Measurements from ENCODE around the gene ABHD4. TPM values are rescaled to one million over a fixed set of nuclear protein-coding genes. Genes with fewer than 3 reads are reported as not detected.

Gene ABHD4
- total RNA-seq, 1 experiment from 2014 or later: 9.1 TPM

- no peak overlapping the region for H3K27ac ChIP-seq (ENCODE audit: low read length)
- H4K20me1 ChIP-seq (ENCODE audit: low read length): no peaks in the 10 kb centered on the region
- CTCF ChIA-PET: interaction anchor here (0.7 to 1.2 kb wide), 2 partner anchors 30 to 86 kb away, joined by 3 to 6 read pairs; no protein-coding TSS in a partner anchor
- intact Hi-C loops (cut with micrococcal nuclease): no loop called here
- no peak overlapping the region for H3K4me3 ChIP-seq (ENCODE audit: low read length)
- no peaks in the 10 kb centered on the region for H3K27me3 ChIP-seq (ENCODE audit: low read length)
- no peaks in the 10 kb centered on the region for H3F3A ChIP-seq (ENCODE audit: low read length, unreplicated experiment)
- H3K4me1 ChIP-seq (ENCODE audit: insufficient read depth, low read length): no peaks in the 10 kb centered on the region
- no peak overlapping the region for H3K9ac ChIP-seq (ENCODE audit: low read length)
- POLR2A ChIA-PET (ENCODE audit: unreplicated experiment): interaction anchor here (0.7 kb wide), 1 partner anchor 178 kb away, joined by 3 read pairs; no protein-coding TSS in a partner anchor
- DNase-seq: no peak
- no peaks in the 10 kb centered on the region for H3K9me2 ChIP-seq (replicated peaks; ENCODE audit: low read length)
- H3K9me3 ChIP-seq (ENCODE audit: low read length): no peaks in the 10 kb centered on the region
- H3K36me3 ChIP-seq (ENCODE audit: low read depth, low read length): peaks cover 45% of the 10 kb centered on the region
- no TSS peak for BruUV-seq (replicated peaks)
- H3K79me2 ChIP-seq (ENCODE audit: low read length): peaks cover 29% of the 10 kb centered on the region
- TF ChIP-seq EZH2phosphoT487 (IDR thresholded peaks at IDR 0.05; ENCODE audit: borderline replicate concordance, low read length): no peak
- TF ChIP-seq, protein P1, sequence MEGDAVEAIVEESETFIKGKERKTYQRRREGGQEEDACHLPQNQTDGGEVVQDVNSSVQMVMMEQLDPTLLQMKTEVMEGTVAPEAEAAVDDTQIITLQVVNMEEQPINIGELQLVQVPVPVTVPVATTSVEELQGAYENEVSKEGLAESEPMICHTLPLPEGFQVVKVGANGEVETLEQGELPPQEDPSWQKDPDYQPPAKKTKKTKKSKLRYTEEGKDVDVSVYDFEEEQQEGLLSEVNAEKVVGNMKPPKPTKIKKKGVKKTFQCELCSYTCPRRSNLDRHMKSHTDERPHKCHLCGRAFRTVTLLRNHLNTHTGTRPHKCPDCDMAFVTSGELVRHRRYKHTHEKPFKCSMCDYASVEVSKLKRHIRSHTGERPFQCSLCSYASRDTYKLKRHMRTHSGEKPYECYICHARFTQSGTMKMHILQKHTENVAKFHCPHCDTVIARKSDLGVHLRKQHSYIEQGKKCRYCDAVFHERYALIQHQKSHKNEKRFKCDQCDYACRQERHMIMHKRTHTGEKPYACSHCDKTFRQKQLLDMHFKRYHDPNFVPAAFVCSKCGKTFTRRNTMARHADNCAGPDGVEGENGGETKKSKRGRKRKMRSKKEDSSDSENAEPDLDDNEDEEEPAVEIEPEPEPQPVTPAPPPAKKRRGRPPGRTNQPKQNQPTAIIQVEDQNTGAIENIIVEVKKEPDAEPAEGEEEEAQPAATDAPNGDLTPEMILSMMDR (conservative IDR thresholded peaks at IDR 0.05; ENCODE audit: low read depth, low read length): no peak
- H2AFZ ChIP-seq (ENCODE audit: low read length): no peak overlapping the region
- peak; percentile 43 for ATAC-seq
- H3K4me2 ChIP-seq (ENCODE audit: low read length): no peak overlapping the region
Observed at GRCh38 chr14:22567437-22567836, 30.7 kb upstream of the ABHD4 start.

- H3K4me3 ChIP-seq (ENCODE audit: low read length): no peak overlapping the region
- H3K27me3 ChIP-seq (ENCODE audit: low read length): no peaks in the 10 kb centered on the region
- no peak overlapping the region for H3K9ac ChIP-seq (ENCODE audit: low read length)
- BruUV-seq (replicated peaks): no TSS peak
- H3F3A ChIP-seq (ENCODE audit: low read length, unreplicated experiment): no peaks in the 10 kb centered on the region
- H3K27ac ChIP-seq (ENCODE audit: low read length): no peak overlapping the region
- no peak overlapping the region for H3K4me2 ChIP-seq (ENCODE audit: low read length)
- POLR2A ChIA-PET (ENCODE audit: unreplicated experiment): no interaction called here
- no peak overlapping the region for H2AFZ ChIP-seq (ENCODE audit: low read length)
- DNase-seq (no peak), ATAC-seq (no peak)
- no peaks in the 10 kb centered on the region for H3K9me3 ChIP-seq (ENCODE audit: low read length)
- no peak for TF ChIP-seq EZH2 (IDR thresholded peaks at IDR 0.05; ENCODE audit: low read length, unreplicated experiment)
- no peak for TF ChIP-seq EZH2phosphoT487 (IDR thresholded peaks at IDR 0.05; ENCODE audit: borderline replicate concordance, low read length)
- TF ChIP-seq, protein P1 (conservative IDR thresholded peaks at IDR 0.05; ENCODE audit: low read depth, low read length): no peak
- H4K20me1 ChIP-seq (ENCODE audit: low read length): no peaks in the 10 kb centered on the region
- peaks cover 46% of the 10 kb centered on the region for H3K36me3 ChIP-seq (ENCODE audit: low read depth, low read length)
- CTCF ChIA-PET: no interaction called here
- H3K9me2 ChIP-seq (replicated peaks; ENCODE audit: low read length): no peaks in the 10 kb centered on the region
- H3K4me1 ChIP-seq (ENCODE audit: insufficient read depth, low read length): peaks cover 5% of the 10 kb centered on the region
- peaks cover 29% of the 10 kb centered on the region for H3K79me2 ChIP-seq (ENCODE audit: low read length)
- intact Hi-C loops (cut with micrococcal nuclease): no loop called here
Observed at GRCh38 chr14:22569106-22569736, 28.9 kb upstream of the ABHD4 start.

- no peaks in the 10 kb centered on the region for H3K9me2 ChIP-seq (replicated peaks; ENCODE audit: low read length)
- H2AFZ ChIP-seq (ENCODE audit: low read length): no peak overlapping the region
- DNase-seq: no peak
- ChIA-PET POLR2A (ENCODE audit: unreplicated experiment) (no interaction called here), CTCF (interaction anchor here (0.6 to 2.8 kb wide), 6 partner anchors 29 to 200 kb away, joined by 3 to 54 read pairs (median 4); no protein-coding TSS in a partner anchor)
- no TSS peak for BruUV-seq (replicated peaks)
- TF ChIP-seq EZH2phosphoT487 (IDR thresholded peaks at IDR 0.05; ENCODE audit: borderline replicate concordance, low read length) (no peak), EZH2 (IDR thresholded peaks at IDR 0.05; ENCODE audit: low read length, unreplicated experiment) (no peak)
- TF ChIP-seq, protein P1 (conservative IDR thresholded peaks at IDR 0.05; ENCODE audit: low read depth, low read length): no peak
- no peak overlapping the region for H3K9ac ChIP-seq (ENCODE audit: low read length)
- H3K4me2 ChIP-seq (ENCODE audit: low read length): no peak overlapping the region
- peaks cover 46% of the 10 kb centered on the region for H3K36me3 ChIP-seq (ENCODE audit: low read depth, low read length)
- H3K27me3 ChIP-seq (ENCODE audit: low read length): no peaks in the 10 kb centered on the region
- no peaks in the 10 kb centered on the region for H4K20me1 ChIP-seq (ENCODE audit: low read length)
- peaks cover 29% of the 10 kb centered on the region for H3K79me2 ChIP-seq (ENCODE audit: low read length)
- peaks cover 5% of the 10 kb centered on the region for H3K4me1 ChIP-seq (ENCODE audit: insufficient read depth, low read length)
- no peak overlapping the region for H3K27ac ChIP-seq (ENCODE audit: low read length)
- H3K4me3 ChIP-seq (ENCODE audit: low read length): no peak overlapping the region
- intact Hi-C loops (cut with micrococcal nuclease): loop anchor here (1.0 to 5.0 kb wide), 4 partner anchors 29 to 283 kb away; partner anchors contain the start of gene ABHD4
- no peaks in the 10 kb centered on the region for H3F3A ChIP-seq (ENCODE audit: low read length, unreplicated experiment)
- no peak for ATAC-seq
- H3K9me3 ChIP-seq (ENCODE audit: low read length): no peaks in the 10 kb centered on the region
Observed at GRCh38 chr14:22569737-22570131, 28.4 kb upstream of the ABHD4 start.
